ENCODE data around the gene KIF16B. TPM values are rescaled to one million over a fixed set of nuclear protein-coding genes. Genes with fewer than 3 reads are reported as not detected.

KIF16B gene
- total and polyA plus RNA-seq, 10 of the 15 experiments (the other 5 are each of a cell fraction or from before 2014, with no cell fraction given), result 0.21 to 5.2 (median 3.0) TPM

DNA sequence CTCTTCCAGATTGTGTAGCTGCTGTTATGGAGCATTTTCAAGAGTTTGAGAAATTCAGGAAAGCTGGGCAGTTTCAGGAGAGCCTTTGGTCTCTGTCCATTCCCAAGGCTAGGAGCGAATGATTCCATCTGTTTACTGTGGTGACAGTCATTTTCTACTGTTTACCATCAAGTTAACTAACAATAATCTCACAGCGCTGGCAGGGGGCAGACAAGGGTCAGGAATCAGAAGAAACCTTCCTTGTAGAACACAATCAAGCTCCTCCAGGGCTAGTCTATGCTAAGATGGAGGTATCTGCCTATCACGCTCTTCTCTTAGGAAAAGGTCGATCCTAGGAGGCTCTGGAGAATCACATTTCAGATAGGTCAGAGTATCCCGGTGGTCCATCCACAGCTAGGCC is 293.9 kb downstream of the KIF16B start:
- FAIRE-seq, result no peak
- Histone ChIP-seq H3K9ac (ENCODE audit: control insufficient read depth, insufficient read depth, low read length) (no peak overlapping the region), H3K9me3 (replicated peaks; ENCODE audit: control insufficient read depth, insufficient read depth, low read length) (no peaks in the 10 kb centered on the region; the same call in 2 of the 3 replicates), H3K4me2 (ENCODE audit: control insufficient read depth, insufficient read depth) (no peak overlapping the region), H4K20me1 (ENCODE audit: control insufficient read depth, insufficient read depth) (no peaks in the 10 kb centered on the region), H3K36me3 (ENCODE audit: control insufficient read depth in 2 of 2, insufficient read depth in 2 of 2, low read length in 1 of 2) (no peaks in the 10 kb centered on the region), H3K79me2 (ENCODE audit: control insufficient read depth, insufficient read depth, low read length) (no peaks in the 10 kb centered on the region), H2AFZ (ENCODE audit: control insufficient read depth, low read depth, low read length) (no peak overlapping the region), H3K27ac (ENCODE audit: control insufficient read depth, insufficient read depth) (no peak overlapping the region), H3K4me1 (ENCODE audit: control insufficient read depth, insufficient read depth, low read length) (no peaks in the 10 kb centered on the region), H3K4me3 (no peak overlapping the region), H3K27me3 (replicated peaks in 1 of 2; ENCODE audit: control insufficient read depth in 2 of 2, insufficient read depth in 2 of 2, low read length in 1 of 2) (no peaks in the 10 kb centered on the region)
- CTCF ChIA-PET, result interaction anchor here (0.7 to 4.4 kb wide), 5 partner anchors 35 to 195 kb away, joined by 3 to 39 read pairs (median 4); no protein-coding TSS in a partner anchor
- RAD21 ChIA-PET (ENCODE audit: unreplicated experiment), result interaction anchor here (0.9 to 1.9 kb wide), 6 partner anchors 16 to 196 kb away, joined by 3 to 14 read pairs (median 4); no protein-coding TSS in a partner anchor
- intact Hi-C loops (cut with micrococcal nuclease; ENCODE audit: unreplicated experiment) (loop anchor here (1.0 to 10.0 kb wide), 3 partner anchors 153 to 485 kb away; no protein-coding TSS in a partner anchor), in situ Hi-C loops (cut with MboI) (no loop called here)
- SMC1A ChIA-PET (ENCODE audit: uncharacterized antibody, unreplicated experiment), result interaction anchor here (0.7 to 2.6 kb wide), 7 partner anchors 10 to 233 kb away, joined by 3 to 15 read pairs (median 4); no protein-coding TSS in a partner anchor
- POLR2A ChIA-PET, result no interaction called here
- TF ChIP-seq, protein P1, sequence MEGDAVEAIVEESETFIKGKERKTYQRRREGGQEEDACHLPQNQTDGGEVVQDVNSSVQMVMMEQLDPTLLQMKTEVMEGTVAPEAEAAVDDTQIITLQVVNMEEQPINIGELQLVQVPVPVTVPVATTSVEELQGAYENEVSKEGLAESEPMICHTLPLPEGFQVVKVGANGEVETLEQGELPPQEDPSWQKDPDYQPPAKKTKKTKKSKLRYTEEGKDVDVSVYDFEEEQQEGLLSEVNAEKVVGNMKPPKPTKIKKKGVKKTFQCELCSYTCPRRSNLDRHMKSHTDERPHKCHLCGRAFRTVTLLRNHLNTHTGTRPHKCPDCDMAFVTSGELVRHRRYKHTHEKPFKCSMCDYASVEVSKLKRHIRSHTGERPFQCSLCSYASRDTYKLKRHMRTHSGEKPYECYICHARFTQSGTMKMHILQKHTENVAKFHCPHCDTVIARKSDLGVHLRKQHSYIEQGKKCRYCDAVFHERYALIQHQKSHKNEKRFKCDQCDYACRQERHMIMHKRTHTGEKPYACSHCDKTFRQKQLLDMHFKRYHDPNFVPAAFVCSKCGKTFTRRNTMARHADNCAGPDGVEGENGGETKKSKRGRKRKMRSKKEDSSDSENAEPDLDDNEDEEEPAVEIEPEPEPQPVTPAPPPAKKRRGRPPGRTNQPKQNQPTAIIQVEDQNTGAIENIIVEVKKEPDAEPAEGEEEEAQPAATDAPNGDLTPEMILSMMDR (IDR thresholded peaks at IDR 0.05 in 2 of 3, conservative IDR thresholded peaks at IDR 0.05 in 1 of 3; ENCODE audit: control insufficient read depth in 2 of 3, extremely low read depth in 1 of 3, insufficient read depth in 1 of 3, low read depth in 3 of 3, low read length in 3 of 3), result peak in 2 of 3 experiments; percentile 17 to 41; a peak in 2 of 6 replicates
- no peak for TF ChIP-seq SUPT20H (IDR thresholded peaks at IDR 0.05; ENCODE audit: borderline replicate concordance, control insufficient read depth, low read depth, low read length)
- TF ChIP-seq RAD21 (IDR thresholded peaks at IDR 0.05; ENCODE audit: insufficient read depth, low read depth, low read length), result peak; percentile 56
- no peak for TF ChIP-seq TCF3 (IDR thresholded peaks at IDR 0.05; ENCODE audit: borderline replicate concordance, insufficient read depth, low read depth, low read length)
- TF ChIP-seq CHD1 (IDR thresholded peaks at IDR 0.05; ENCODE audit: low read depth, low read length), result no peak
- peak; percentile 45; the same call in 1 of the 2 replicates for TF ChIP-seq SMC3 (IDR thresholded peaks at IDR 0.05; ENCODE audit: borderline replicate concordance, low read length)
- no peak for DNase-seq (ENCODE audit: low read depth, low spot score)
- WGBS (ENCODE audit: insufficient coverage, insufficient replicate concordance, low lambda C conversion rate, missing lambda C conversion rate), result 73% methylated on average over 5 of the region's 5 CpGs
- peak; percentile 46; the same call in 2 of the 3 replicates for ATAC-seq
- BruUV-seq (replicated peaks), result no TSS peak

Measured in GM12878 (cell line).